Measurements from ENCODE around the gene GRAMD1C.

GRAMD1C gene

GRCh38 chr3:113852506-113852905 is 13.9 kb downstream of the GRAMD1C start:
- DNase-seq: no peak

DNA sequence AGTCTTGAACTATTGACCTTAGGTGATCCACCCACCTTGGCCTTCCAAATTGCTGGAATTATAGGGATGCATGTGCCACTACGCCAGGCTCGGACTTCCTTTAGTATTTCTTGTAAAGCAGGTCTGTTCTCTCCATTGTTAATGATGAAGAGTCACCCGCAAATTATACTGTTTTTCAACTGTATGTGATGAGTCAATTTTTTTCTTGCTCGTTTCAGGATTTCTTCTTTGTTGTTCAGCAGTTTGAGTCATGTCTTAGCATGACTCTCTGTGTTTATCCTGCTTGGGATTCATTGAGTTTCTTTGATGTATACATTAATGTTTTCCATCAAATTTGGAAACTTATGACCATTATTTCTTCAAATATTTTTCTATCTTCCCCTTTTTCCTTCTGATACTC is 28.9 kb downstream of the GRAMD1C start:
- DNase-seq: no peak

GRCh38 chr3:113873293-113873692 is 34.7 kb downstream of the GRAMD1C start:
- DNase-seq: no peak

DNA sequence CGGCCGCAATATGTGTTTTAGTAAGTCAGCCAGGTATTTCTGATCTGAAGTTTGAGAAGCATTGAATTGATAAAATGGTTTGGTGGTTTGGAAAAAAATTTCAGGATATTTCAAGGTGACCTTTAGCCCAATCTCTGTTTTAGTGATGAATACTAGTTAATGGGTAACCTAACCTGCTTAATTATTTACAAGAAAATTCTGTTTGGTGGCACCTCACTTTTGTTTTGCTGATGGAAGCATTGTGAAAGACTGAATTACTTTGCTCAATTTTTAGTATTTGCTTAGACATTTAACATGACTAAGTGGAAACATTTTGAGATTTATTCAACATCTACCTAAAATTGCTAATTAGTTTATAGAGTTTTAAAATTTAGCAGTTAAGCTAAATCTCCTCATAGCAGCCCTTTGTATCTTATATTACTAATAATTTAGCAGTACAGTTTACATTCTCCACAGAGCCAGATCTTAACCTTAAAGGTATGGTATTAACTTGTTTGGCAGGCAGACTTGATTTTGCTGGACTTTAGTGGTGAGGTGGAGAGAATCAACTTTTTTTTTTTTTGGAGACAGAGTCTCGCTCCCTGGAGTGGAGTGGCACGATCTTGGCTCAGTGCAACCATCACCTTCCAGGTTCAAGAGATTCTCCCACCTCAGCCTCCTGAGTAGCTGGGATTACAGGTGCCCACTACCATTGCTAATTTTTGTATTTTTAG is 35.4 kb downstream of the GRAMD1C start:
- no peak for DNase-seq

- DNase-seq: no peak
These were observed 39.8 kb downstream of the GRAMD1C start for GRCh38 chr3:113878403-113878802.

DNA sequence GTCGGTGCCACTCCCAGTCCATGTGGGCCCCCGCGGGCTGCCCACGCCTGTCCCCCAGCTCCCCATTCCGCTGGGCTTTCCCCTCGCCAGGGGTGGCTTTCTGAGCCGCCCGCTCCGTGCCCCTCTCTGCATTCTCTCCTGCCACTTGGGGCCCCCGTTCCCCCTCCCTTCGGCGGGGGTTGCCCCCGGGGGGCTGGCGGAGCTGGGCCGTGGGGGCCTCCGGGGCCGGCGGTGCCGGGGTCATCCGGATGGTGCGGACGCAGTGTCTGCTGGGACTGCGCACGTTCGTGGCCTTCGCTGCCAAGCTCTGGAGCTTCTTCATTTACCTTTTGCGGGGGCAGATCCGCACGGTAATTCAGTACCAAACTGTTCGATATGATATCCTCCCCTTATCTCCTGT is 46.5 kb downstream of the GRAMD1C start:
- DNase-seq: no peak

GRCh38 chr3:113890256-113890900 is 51.8 kb downstream of the GRAMD1C start:
- DNase-seq: no peak

GRCh38 chr3:113894927-113895326 is 56.3 kb downstream of the GRAMD1C start:
- DNase-seq: no peak

GRCh38 chr3:113895964-113896363 is 57.4 kb downstream of the GRAMD1C start:
- peak; percentile 10 for DNase-seq

DNA sequence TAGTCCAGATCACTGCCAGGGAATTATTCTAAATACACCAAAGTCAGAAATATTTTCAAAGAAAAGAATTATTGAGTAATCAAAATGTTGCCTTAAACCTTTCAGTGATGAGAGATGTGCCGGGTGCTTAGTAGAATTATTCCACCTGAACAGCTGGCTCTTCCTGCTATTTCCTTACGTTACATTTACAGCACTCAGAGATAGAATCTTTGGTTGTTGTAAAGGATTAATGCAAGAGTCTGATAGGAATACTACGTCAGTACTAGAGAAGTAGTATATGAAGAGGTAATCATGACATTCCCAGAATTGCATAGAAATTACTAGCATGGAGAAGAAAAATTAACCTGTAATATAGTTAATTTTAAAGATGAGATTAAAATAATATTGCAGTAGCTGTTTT is 58.3 kb downstream of the GRAMD1C start:
- no peak for DNase-seq

DNA sequence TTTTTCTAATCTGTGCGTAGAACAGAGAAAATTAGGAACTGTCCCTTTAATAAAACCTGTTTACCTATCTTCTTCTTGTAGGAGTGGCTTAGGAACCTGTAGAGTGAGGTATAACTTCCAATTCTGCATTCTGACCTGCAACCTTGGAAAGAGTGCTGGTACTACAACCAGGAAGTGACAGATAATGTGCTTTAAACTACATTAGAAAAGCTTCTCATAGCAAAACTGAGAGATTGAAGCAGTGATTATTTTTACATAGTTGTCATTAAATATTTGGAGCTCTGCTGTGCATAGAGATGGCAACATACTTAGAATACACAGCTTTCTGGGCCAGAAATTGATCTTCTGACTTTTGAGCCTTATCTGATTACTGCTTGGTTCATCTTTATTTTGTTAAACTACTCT is 58.8 kb downstream of the GRAMD1C start:
- DNase-seq: no peak

- peak; percentile 92 for DNase-seq
These were observed 60.3 kb downstream of the GRAMD1C start for GRCh38 chr3:113898892-113899291.

GRCh38 chr3:113906568-113907140 is 68.1 kb downstream of the GRAMD1C start:
- DNase-seq: no peak

GRCh38 chr3:113908133-113908532 is 69.5 kb downstream of the GRAMD1C start:
- DNase-seq: no peak

GRCh38 chr3:113910966-113911365 is 72.4 kb downstream of the GRAMD1C start:
- no peak for DNase-seq

DNA sequence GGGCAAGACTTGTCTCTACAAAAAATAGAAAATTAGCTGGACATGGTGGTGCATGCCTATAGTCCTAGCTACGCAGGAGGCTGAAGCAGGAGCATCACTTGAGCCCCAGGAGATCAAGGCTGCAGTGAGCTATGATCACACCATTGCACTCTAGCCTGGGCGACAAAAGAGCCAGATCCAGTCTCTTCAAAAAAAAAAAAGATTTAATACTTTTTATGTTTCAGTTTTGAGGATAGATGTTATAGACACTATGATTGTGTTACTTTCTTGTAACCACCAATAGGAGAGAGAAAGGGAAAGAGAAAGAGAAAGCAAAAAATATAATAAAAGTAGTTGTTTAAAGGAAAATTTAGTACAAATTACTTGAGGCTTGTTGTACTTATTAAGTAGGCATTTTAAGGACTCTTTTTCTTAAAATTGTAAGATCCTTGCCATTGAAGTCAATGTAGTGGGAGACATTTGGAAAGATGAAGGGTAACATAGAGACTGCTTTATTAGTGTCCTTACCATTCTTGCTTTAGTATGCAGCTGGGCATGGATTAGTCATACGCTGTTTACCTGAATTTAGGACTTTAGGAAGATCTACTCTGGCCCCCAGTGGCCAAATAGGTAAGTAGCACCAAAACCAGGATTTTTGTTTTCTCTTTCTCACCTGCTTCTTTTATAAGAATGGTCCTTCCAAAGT is 74.1 kb downstream of the GRAMD1C start:
- DNase-seq: peak; percentile 33

- DNase-seq: no peak
These were observed 76.1 kb downstream of the GRAMD1C start for GRCh38 chr3:113914646-113915045.

GRCh38 chr3:113927556-113927955 is 89.0 kb downstream of the GRAMD1C start:
- DNase-seq: no peak

- DNase-seq: no peak
These were observed 108.2 kb downstream of the GRAMD1C start for GRCh38 chr3:113946831-113947230.

GRCh38 chr3:113947372-113948014 is 108.9 kb downstream of the GRAMD1C start, which contains the start of gene ZDHHC23:
TSS of gene ZDHHC23 (plus strand) at chr3:113948013. CDS start at chr3:113948803, 790 bp downstream.
- DNase-seq: peak; percentile 42

DNA sequence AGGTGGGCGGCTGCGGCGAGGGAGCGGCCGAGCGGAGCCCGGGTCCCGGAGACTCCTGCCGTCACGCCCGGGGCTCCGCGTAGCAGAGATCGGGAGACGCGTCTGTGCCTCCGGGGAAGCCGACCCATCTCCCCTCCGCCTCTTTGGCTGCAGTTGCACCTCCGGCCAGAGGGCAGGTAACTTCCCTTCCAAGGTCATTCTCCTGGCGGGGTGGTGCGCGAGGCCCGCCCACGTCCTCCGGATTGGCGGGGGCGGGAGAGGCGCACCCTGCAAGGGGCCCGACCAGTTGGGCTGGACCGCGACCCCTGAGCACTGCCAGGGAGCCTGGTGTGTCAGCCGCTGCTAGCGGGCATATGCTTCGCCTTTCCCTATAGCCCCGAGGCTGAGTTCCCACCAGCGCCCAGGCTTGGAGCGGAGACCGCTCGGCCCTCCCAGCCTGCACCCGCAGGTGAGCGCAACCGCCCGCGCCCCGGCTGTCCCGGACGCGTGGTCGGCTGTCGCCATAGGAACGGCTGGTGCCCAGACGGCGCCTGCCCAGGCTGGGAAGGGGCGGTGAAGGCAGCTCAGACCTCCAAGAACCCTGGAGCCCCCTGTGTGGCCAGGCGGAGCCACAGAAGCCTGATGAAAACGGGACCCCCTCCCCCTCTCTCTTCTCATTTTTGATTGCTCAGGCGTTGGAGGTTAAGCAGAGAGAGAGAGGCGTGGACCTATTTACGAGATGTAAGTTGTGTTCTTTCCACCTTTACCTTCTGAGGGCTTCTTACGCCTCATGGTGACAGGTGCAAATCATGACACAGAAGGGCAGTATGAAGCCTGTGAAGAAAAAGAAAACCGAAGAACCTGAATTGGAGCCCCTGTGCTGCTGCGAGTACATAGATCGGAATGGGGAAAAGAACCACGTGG is 109.7 kb downstream of the GRAMD1C start:
- no peak for DNase-seq

GRCh38 chr3:113952921-113953320 is 114.3 kb downstream of the GRAMD1C start:
- no peak for DNase-seq
